Coronary artery (tissue), 2 donors: Measurements from ENCODE around the gene EVX2.
A peak's percentile ranks its signal among the peaks of the same experiment; 100 is the strongest.

ENCODE experiments used
- DNase-seq: peaks from one replicate; pipeline ENCODE4 v3.0.0-alpha.2; 2017; ENCODE audit warnings: low spot score
- H3K27ac ChIP-seq, 2 donors: fragments of 200-600 bp; sonication (generic); one replicate each; pipeline ENCODE4 v1.5.1; 2016 to 2019
- H3K4me3 ChIP-seq: fragments of 200-600 bp; sonication (generic); 2 replicates; pipeline ENCODE4 v1.5.1; 2016; ENCODE audit warnings: mild to moderate bottlenecking, moderate library complexity
- CTCF ChIP-seq: fragments of 200-600 bp; sonication (generic); IDR thresholded peaks from one replicate; pipeline ENCODE4 v1.5.1; 2019; ENCODE audit warnings: antibody characterized with exemption

Gene EVX2

DNA sequence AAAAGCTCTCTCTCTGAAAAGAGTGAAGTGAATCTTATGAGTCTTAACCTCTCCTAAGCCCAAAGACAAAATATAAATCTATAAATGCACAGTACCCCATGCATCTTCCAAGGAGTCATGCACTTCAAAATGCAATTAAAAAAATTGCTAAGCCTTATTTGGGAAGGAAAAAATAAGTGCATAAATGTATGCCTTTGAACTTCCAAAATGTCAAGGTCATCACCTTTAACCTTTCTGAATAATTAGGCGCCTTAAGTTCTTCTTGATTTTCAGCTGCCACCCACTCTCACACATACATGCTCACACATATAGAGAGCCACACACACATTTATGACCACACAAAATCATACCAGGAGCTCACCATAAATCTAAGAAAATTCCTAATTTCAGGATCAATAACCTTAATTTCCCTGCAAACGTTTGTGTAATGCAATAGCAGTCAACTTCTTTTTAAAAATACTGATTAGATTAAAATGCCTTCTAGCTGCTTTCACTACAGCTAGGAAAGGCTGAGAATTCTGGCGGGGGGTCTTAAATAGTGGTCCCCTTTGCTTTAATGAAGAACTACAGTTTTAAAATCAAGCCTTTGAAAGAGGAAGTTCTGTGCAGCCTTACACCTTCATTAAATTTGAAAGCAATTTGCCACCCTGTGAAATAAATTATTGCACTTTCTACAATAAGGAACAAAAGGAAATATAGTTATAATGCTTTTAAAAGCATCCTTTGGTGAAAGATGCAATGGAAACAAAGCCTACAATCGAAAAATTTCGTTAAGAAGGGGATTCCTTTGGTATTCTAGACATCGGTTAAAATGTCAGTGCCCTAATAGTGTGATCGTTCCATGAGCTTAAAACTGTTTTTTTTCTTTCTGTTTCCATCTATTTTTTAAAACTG lies 26.9 kb upstream of the EVX2 start:
- H3K4me3 ChIP-seq, result no peak overlapping the region
- DNase-seq, result no peak
- no peak for TF ChIP-seq CTCF
- no peak overlapping the region for H3K27ac ChIP-seq

DNA sequence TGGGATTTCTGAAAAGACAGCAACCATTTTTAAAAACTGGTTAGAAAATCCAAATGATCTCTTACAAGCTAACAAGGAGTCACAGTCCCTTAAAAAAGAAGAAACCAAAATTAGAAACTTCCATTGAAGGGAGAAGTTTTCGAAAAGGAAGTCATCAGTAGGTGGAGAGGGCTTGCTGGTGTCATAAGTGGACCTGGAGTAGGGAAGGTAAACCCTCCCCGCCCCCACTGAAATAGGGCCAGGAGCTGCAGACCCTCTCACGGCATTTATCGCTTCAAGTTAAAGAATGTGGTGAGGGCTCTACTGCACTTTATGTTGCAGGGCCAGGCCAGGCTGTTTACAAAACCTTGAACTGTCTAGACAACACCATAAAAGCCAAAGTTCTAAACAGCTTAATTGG lies 26.2 kb upstream of the EVX2 start:
- no peak for TF ChIP-seq CTCF
- H3K4me3 ChIP-seq, result no peak overlapping the region
- no peak overlapping the region for H3K27ac ChIP-seq
- no peak for DNase-seq

DNA sequence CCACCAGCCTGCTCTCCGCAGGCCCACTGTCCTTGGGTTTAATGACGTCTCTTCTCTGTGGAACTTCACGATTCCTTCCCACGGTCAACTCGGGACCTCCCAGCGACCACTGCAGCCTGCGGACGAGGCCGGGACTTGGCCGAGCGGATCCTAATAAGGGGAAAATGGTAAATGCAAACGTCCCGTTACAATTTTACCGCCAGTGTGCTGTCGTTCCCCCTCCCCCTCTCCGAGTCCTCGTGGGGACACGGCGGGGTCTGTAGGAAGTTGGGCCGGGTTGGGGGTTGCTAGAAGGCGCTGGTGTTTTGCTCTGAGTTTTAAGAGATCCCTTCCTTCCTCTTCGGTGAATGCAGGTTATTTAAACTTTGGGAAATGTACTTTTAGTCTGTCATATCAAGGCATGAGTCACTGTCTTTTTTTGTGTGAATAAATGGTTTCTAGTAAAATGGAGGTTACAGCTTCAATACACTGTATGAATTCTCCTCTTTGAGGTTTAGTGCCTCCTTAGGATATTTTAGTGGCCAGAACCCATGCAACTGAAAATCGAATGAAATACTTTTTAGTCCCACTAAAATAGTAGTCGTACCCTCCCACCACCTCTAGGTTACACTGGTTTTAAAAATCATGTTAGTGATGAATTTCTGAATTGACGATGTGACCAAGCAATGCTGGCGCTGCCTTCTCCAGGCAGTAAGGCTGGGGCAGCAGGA lies 25.6 kb upstream of the EVX2 start:
- Histone ChIP-seq H3K4me3 (peak overlapping the region; percentile 36), H3K27ac (no peak overlapping the region)
- TF ChIP-seq CTCF, result no peak
- DNase-seq, result no peak

GRCh38 chr2:176107731-176108181 lies 24.0 kb upstream of the EVX2 start:
- no peak for TF ChIP-seq CTCF
- Histone ChIP-seq H3K4me3 (peak overlapping the region; percentile 67), H3K27ac (no peak overlapping the region)
- DNase-seq, result no peak

DNA sequence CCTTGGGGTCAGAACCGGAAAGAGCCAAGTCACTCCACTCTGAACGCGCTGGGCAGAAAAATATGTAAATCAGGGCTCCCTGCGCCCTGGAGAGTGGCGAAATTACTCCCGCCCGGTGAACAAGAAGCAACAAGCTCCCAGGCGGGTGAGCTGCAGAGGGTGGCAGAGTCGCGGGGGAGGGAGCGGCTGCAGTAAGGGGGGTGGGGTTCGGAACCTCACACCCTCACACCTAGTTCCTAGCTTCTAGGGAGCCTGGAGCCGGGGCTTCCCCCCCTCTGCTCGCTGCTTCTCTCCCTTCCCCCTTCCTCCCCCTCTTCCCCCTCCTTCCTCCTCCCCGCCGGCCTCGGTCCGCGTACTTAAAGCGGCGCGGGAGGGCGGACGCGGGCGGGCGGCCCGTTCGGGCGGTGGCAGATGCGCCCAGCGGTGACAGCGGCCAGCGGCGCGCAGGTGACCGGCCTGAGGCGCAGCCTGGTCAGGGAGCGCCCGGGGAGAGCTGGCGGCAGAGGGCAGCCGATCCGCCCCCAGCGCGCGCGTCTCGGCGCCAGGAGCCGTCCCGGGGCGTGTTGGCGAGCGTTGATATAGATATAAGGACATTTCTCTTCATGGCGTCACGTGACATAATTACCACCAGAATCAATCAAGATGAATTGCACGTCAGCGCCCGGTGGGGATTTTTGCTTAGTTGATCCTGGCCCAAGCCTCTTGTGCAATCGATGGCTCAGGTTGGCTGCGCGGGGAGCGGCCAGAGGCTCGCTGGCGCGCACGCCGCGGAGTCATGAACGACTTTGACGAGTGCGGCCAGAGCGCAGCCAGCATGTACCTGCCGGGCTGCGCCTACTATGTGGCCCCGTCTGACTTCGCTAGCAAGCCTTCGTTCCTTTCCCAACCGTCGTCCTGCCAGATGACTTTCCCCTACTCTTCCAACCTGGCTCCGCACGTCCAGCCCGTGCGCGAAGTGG lies 23.1 kb upstream of the EVX2 start, which contains the start of gene HOXD11:
Gene HOXD11, plus strand, starts transcription at position 700 of the 959 bp plus-strand sequence. Its CDS starts 76 bp downstream, at position 776.
- no peak within 1 kb of the TSS for H3K27ac ChIP-seq
- no peak for TF ChIP-seq CTCF
- peak within 1 kb of the TSS; percentile 67 for H3K4me3 ChIP-seq
- no peak for DNase-seq

DNA sequence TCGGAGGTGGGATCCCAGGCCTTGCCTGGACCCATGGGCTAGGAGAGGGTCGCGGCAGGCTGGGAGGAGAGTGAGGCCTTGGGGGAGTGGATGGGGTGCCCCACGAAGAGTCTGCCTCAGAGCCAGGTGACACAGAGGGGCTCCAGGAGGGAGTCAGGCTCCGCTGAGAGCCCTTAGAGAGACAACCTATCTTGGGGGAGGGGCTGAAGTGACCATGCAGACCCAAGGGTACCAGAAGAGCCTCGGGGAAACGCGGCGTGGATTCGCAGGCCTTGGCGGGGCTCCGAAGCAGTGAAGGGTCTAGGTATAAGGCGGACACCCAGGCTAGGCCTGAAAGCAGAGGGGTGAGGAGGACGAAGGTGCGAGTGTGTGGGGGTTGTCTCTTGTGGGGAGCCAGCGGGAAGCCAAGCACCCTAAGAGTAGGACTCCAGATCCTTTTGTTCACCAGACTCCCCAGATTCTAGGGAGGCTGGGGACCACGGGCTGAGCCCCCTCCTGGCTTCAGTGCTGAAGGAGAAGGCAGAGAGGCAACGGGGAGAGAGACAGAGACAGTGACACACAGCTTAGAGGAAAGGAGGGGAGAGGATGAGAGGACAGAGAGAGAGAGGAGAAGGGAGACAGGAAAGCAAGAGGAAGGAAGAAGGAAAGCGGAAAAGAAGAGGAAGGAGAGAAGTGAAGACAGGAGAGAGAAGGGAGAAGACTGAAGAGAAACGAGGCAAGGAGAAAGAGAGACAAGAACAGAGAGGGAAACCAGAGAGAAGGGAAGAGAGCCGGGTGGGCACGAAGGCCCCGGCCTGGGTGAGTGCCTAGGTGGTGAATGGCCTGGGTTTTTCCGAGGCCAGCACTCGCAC lies 22.2 kb upstream of the EVX2 start:
- Histone ChIP-seq H3K4me3 (peak overlapping the region; percentile 67), H3K27ac (no peak overlapping the region)
- TF ChIP-seq CTCF, result no peak
- DNase-seq, result no peak
